Endodermal cell (in vitro differentiated cells): ENCODE measurements around the gene PIP5KL1. TPM values are rescaled to one million over a fixed set of nuclear protein-coding genes. Genes with fewer than 3 reads are reported as not detected.

Source experiments
- DNase-seq: peaks from one replicate; pipeline ENCODE4 v3.0.0-alpha.2; 2017
- H3K27ac ChIP-seq: 2 replicates; pipeline ENCODE4 v1.5.1; 2013; ENCODE audit warnings: mild to moderate bottlenecking, low read depth, low read length, moderate library complexity
- H3K27me3 ChIP-seq: 2 replicates; pipeline ENCODE4 v1.6.1; 2013; ENCODE audit warnings: mild to moderate bottlenecking, low read length, moderate library complexity; ENCODE audit not compliant: insufficient read depth, control insufficient read depth, poor library complexity, severe bottlenecking
- H3K36me3 ChIP-seq: 2 replicates; pipeline ENCODE4 v1.7.0; 2013; ENCODE audit warnings: mild to moderate bottlenecking, low read length, moderate library complexity; ENCODE audit not compliant: control insufficient read depth, insufficient read depth
- H3K4me1 ChIP-seq: one replicate; pipeline ENCODE4 v1.7.0; 2013; ENCODE audit warnings: low read length; ENCODE audit not compliant: control insufficient read depth, insufficient read depth
- H3K4me3 ChIP-seq: 2 replicates; pipeline ENCODE4 v1.5.1; 2013; ENCODE audit warnings: mild to moderate bottlenecking, low read length, moderate library complexity
- H3K9ac ChIP-seq: 2 replicates; pipeline ENCODE4 v1.6.1; 2013; ENCODE audit warnings: mild to moderate bottlenecking, low read length, moderate library complexity; ENCODE audit not compliant: poor library complexity, severe bottlenecking; ENCODE audit errors: extremely low read depth
- H3K9me3 ChIP-seq: 2 replicates; pipeline ENCODE4 v1.6.1; 2013; ENCODE audit warnings: mild to moderate bottlenecking, low read length, moderate library complexity; ENCODE audit not compliant: control insufficient read depth
- H3K27ac Mint-ChIP-seq: 2 replicates; pipeline ENCODE4 v1.8.0; 2020; ENCODE audit warnings: mixed read lengths
- H3K27me3 Mint-ChIP-seq: 2 replicates; pipeline ENCODE4 v1.8.0; 2021; ENCODE audit warnings: mild to moderate bottlenecking, mixed read lengths; ENCODE audit not compliant: insufficient read depth
- H3K36me3 Mint-ChIP-seq: 2 replicates; pipeline ENCODE4 v1.8.0; 2020; ENCODE audit warnings: low read depth, mixed read lengths
- H3K4me1 Mint-ChIP-seq: 2 replicates; pipeline ENCODE4 v1.8.0; 2020; ENCODE audit warnings: mixed read lengths
- H3K4me3 Mint-ChIP-seq: 2 replicates; pipeline ENCODE4 v1.8.0; 2020; ENCODE audit warnings: mild to moderate bottlenecking, moderate library complexity, mixed read lengths
- H3K9me3 Mint-ChIP-seq: 2 replicates; pipeline ENCODE4 v1.8.0; 2020; ENCODE audit warnings: mild to moderate bottlenecking, mixed read lengths
- WGBS, 2 experiments: methylation state at CpG; one replicate each; pipeline versions ENCODE4 v1.1.5 to v1.1.7; 2013; ENCODE audit warnings: missing lambda C conversion rate in 2 of 2, mixed read lengths in 1 of 2; ENCODE audit not compliant: insufficient coverage in 1 of 2, insufficient read length in 1 of 2; 5-methylcytosine and 5-hydroxymethylcytosine counted together
- total RNA-seq, 2 donors: library from RNA; stranded (reverse); fragmentation: NEBNext Ultra II Directional in 1 of 2; extraction: Animal tissue kit (Norgen Biotek cat#: 25700) in 1 of 2; gene quantifications; 2 replicates in 1 of 2; 3 replicates in 1 of 2; pipeline ENCODE4 v1.2.1, GENCODE V29; 2021
- TF ChIP-seq, protein P1 (sequence below): fragments of 200-600 bp; sonication (generic); conservative IDR thresholded peaks from 2 replicates; pipeline ENCODE4 v1.5.0; 2021; ENCODE audit warnings: antibody characterized with exemption, mild to moderate bottlenecking

The PIP5KL1 gene
- total RNA-seq, 2 donors from 2014 or later, result 6.6 to 9.3 TPM

DNA sequence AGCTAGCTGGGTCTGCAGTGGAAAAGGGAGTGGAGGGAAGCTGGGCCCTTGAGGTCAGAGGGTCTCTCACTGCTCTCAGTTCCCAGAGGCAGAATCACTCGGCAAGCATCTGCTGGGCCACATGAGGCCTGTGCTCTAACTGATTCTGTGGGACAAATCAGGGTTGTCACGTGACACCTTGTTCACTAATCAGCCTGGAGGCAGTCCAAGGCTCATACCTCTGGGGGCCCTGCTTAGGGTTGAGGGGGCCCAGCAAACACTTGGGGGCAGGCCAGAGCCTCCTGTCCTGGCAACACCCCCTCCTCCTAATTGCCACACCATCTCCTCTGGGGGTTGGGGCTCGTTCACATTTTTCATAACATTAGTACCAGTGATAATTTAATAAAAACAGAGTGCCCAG is 16.2 kb upstream of the PIP5KL1 start:
- H3K4me3 ChIP-seq, result no peak overlapping the region
- no peaks in the 10 kb centered on the region for H3K9me3 ChIP-seq
- peaks cover 25% of the 10 kb centered on the region for H3K36me3 ChIP-seq
- TF ChIP-seq, protein P1, sequence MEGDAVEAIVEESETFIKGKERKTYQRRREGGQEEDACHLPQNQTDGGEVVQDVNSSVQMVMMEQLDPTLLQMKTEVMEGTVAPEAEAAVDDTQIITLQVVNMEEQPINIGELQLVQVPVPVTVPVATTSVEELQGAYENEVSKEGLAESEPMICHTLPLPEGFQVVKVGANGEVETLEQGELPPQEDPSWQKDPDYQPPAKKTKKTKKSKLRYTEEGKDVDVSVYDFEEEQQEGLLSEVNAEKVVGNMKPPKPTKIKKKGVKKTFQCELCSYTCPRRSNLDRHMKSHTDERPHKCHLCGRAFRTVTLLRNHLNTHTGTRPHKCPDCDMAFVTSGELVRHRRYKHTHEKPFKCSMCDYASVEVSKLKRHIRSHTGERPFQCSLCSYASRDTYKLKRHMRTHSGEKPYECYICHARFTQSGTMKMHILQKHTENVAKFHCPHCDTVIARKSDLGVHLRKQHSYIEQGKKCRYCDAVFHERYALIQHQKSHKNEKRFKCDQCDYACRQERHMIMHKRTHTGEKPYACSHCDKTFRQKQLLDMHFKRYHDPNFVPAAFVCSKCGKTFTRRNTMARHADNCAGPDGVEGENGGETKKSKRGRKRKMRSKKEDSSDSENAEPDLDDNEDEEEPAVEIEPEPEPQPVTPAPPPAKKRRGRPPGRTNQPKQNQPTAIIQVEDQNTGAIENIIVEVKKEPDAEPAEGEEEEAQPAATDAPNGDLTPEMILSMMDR, result no peak
- no peak overlapping the region for H3K4me3 Mint-ChIP-seq
- WGBS, 2 experiments, result 83 to 89% methylated on average over 2 to 3 of the region's 3 CpGs
- H3K27ac ChIP-seq, result no peak overlapping the region
- H3K36me3 Mint-ChIP-seq, result peaks cover 32% of the 10 kb centered on the region
- DNase-seq, result no peak
- H3K27me3 ChIP-seq, result no peaks in the 10 kb centered on the region
- no peak overlapping the region for H3K9ac ChIP-seq
- H3K4me1 ChIP-seq, result no peaks in the 10 kb centered on the region
- H3K9me3 Mint-ChIP-seq, result no peaks in the 10 kb centered on the region
- no peaks in the 10 kb centered on the region for H3K4me1 Mint-ChIP-seq
- no peaks in the 10 kb centered on the region for H3K27me3 Mint-ChIP-seq
- no peak overlapping the region for H3K27ac Mint-ChIP-seq

DNA sequence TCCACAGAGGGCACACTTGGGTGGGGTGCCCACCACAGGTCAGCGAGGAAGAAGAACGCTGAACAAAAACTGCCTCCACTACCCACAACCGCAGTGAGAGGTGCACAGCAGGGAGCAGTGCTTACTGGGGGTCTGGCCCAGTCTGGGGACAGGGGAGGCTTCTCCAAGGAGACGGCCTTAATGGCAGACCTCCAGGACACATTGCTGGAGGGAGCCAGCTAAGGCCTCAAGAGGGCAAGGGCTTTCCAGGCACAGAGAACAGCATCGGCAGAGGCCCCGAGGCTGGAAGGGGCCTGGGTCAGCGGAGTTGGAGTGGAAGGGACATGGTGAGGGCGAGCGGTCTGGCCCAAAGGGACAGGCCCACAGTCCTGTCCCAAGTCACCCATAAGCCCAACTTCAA is 15.4 kb upstream of the PIP5KL1 start:
- TF ChIP-seq, protein P1, result no peak
- Mint-ChIP-seq H3K36me3 (peaks cover 32% of the 10 kb centered on the region), H3K4me1 (no peaks in the 10 kb centered on the region), H3K27ac (no peak overlapping the region), H3K9me3 (no peaks in the 10 kb centered on the region), H3K4me3 (no peak overlapping the region), H3K27me3 (no peaks in the 10 kb centered on the region)
- DNase-seq, result no peak
- Histone ChIP-seq H3K4me1 (no peaks in the 10 kb centered on the region), H3K27me3 (no peaks in the 10 kb centered on the region), H3K36me3 (peaks cover 33% of the 10 kb centered on the region), H3K9ac (no peak overlapping the region), H3K4me3 (no peak overlapping the region), H3K27ac (no peak overlapping the region), H3K9me3 (no peaks in the 10 kb centered on the region)
- 95 to 100% methylated on average over 1 to 9 of the region's 9 CpGs for WGBS, 2 experiments

DNA sequence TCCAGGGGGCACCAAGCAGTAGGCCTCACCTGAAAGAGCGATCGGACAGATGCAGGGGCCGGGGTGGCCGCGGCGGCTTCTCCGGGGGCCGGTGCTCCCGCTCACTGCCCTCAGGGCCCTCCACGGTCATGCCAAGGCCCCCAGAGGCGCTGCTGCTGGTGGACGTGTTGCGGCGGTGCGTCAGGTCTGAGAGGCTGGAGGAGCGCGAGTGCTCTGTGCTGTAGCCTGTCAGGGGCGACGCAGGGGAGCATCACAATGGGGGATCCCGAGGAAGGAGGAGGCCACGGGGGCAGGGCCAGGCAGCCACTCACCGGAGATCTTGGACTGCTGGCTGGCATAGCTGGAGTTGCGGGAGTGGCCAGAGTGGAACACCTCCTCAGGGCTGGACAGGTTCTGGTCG is 14.8 kb upstream of the PIP5KL1 start:
- no peak overlapping the region for H3K27ac Mint-ChIP-seq
- H3K4me1 Mint-ChIP-seq, result no peaks in the 10 kb centered on the region
- H3K27me3 Mint-ChIP-seq, result no peaks in the 10 kb centered on the region
- no peak overlapping the region for H3K4me3 ChIP-seq
- peaks cover 35% of the 10 kb centered on the region for H3K36me3 ChIP-seq
- H3K4me3 Mint-ChIP-seq, result no peak overlapping the region
- TF ChIP-seq, protein P1, result no peak
- no peaks in the 10 kb centered on the region for H3K27me3 ChIP-seq
- H3K27ac ChIP-seq, result no peak overlapping the region
- H3K4me1 ChIP-seq, result no peaks in the 10 kb centered on the region
- WGBS, 2 experiments, result 94 to 96% methylated on average over 16 to 24 of the region's 24 CpGs
- no peaks in the 10 kb centered on the region for H3K9me3 ChIP-seq
- H3K36me3 Mint-ChIP-seq, result peaks cover 31% of the 10 kb centered on the region
- H3K9me3 Mint-ChIP-seq, result no peaks in the 10 kb centered on the region
- no peak overlapping the region for H3K9ac ChIP-seq
- no peak for DNase-seq
